AG04450 (cell line): ENCODE results near the gene MITF. TPM values are rescaled to one million over a fixed set of nuclear protein-coding genes. Genes with fewer than 3 reads are reported as not detected.

Experiments
- CTCF ChIA-PET: fragments of 300-600, 350-600 bp; formaldehyde crosslinking; extraction: SDS; loops from one replicate; lab custom pipeline; 2022; ENCODE audit warnings: antibody characterized with exemption, inconsistent platforms; lab: Charles Lee
- POLR2A ChIA-PET: fragments of 350-600 bp; formaldehyde crosslinking; extraction: SDS; loops from one replicate; lab custom pipeline; 2021; ENCODE audit warnings: antibody characterized with exemption, inconsistent platforms; lab: Yijun Ruan, JAX
- DNase-seq: peaks from one replicate; pipeline ENCODE4 v3.0.0-alpha.2; 2011; ENCODE audit warnings: low read depth, low spot score
- H3K27ac ChIP-seq: one replicate; pipeline ENCODE4 v1.5.1; 2012; ENCODE audit warnings: low read depth, low read length, control low read depth
- H3K27me3 ChIP-seq: one replicate; pipeline ENCODE4 v1.6.0; 2012; ENCODE audit warnings: low read length; ENCODE audit not compliant: control insufficient read depth, insufficient read depth
- H3K4me3 ChIP-seq: 2 replicates; pipeline ENCODE4 v1.5.1; 2011; ENCODE audit warnings: mild to moderate bottlenecking, low read depth, low read length, control low read depth
- H3K9me3 ChIP-seq: 2 replicates; pipeline ENCODE4 v1.5.1; 2012; ENCODE audit warnings: low read length; ENCODE audit not compliant: control insufficient read depth, insufficient read depth
- polyA plus RNA-seq: library from polyadenylated mRNA; depleted of rRNA; stranded (reverse); fragments of >200 nt; gene quantifications from 2 replicates; pipeline ENCODE4 v1.2.3, GENCODE V29; 2011
- TF ChIP-seq, protein P1 (sequence below): IDR thresholded peaks from 2 replicates; pipeline ENCODE4 v1.5.1; 2011; ENCODE audit warnings: low read depth, low read length, control low read depth, inconsistent platforms

MITF gene
- polyA plus RNA-seq, 1 experiment = 32.2 TPM

DNA sequence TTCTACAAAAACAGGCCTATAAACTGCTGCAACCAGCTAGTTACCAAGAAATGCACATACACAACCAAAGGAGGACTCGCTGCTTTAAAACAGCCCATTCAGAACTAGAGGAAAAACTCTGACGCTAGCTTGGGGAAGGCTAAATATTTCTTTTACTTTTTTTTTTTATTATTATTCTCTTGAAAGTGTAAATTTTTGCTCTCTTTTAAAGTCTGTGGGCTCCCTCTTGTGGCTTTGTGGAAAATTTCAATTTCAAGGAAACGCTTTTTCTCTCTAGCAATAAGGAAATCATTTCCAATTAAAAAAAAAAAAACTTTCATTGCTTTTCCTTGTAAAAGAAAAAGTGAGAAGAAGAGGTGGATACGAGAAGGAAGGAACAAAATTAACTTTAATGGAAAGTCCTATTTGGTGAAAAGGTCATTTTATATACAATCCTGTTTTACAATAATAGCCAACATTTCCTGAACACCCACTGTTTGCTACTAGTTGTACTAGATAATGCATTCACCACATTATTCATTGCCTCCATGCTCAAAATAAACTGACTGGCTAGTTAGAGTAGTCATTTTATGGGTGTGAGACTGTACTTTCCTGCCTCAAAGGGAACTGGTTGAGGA is 209.1 kb downstream of the MITF start:
- TF ChIP-seq, protein P1, sequence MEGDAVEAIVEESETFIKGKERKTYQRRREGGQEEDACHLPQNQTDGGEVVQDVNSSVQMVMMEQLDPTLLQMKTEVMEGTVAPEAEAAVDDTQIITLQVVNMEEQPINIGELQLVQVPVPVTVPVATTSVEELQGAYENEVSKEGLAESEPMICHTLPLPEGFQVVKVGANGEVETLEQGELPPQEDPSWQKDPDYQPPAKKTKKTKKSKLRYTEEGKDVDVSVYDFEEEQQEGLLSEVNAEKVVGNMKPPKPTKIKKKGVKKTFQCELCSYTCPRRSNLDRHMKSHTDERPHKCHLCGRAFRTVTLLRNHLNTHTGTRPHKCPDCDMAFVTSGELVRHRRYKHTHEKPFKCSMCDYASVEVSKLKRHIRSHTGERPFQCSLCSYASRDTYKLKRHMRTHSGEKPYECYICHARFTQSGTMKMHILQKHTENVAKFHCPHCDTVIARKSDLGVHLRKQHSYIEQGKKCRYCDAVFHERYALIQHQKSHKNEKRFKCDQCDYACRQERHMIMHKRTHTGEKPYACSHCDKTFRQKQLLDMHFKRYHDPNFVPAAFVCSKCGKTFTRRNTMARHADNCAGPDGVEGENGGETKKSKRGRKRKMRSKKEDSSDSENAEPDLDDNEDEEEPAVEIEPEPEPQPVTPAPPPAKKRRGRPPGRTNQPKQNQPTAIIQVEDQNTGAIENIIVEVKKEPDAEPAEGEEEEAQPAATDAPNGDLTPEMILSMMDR = peak; percentile 63

DNA sequence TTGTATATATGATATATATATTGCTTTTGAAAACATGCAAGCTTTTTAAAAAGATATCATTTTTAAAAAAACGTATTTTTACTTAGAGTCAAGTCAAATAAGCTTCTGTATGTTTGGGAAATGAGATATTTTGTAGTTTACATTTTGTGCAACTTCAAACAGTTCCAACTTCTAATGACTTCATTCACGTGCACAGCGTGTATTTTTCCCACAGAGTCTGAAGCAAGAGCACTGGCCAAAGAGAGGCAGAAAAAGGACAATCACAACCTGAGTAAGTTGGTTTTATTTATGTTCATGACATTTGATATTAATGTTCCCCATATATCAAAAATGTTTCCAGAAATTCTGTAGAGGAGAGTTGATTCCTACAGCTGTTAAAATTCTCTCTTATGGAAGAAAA is 212.4 kb downstream of the MITF start:
- TF ChIP-seq, protein P1 = no peak
- no peaks in the 10 kb centered on the region for H3K9me3 ChIP-seq
- DNase-seq = no peak
- POLR2A ChIA-PET = interaction anchor here (0.6 kb wide), 1 partner anchor 33 kb away, joined by 4 read pairs; no protein-coding TSS in a partner anchor
- CTCF ChIA-PET = interaction anchor here (0.6 to 1.4 kb wide), 9 partner anchors 25 to 1076 kb away, joined by 3 to 7 read pairs (median 3); no protein-coding TSS in a partner anchor
- no peak overlapping the region for H3K4me3 ChIP-seq
- H3K27me3 ChIP-seq = no peaks in the 10 kb centered on the region
- no peak overlapping the region for H3K27ac ChIP-seq

More for the DNA sequence above, 209.1 kb downstream of the MITF start:
- ChIA-PET CTCF (interaction anchor here (0.6 to 4.9 kb wide), 17 partner anchors 17 to 916 kb away, joined by 3 to 43 read pairs (median 4); partner anchors contain the start of gene MITF), POLR2A (interaction anchor here (0.9 kb wide), 1 partner anchor 257 kb away, joined by 7 read pairs; no protein-coding TSS in a partner anchor)
- Histone ChIP-seq H3K9me3 (no peaks in the 10 kb centered on the region), H3K27me3 (no peaks in the 10 kb centered on the region), H3K27ac (no peak overlapping the region), H3K4me3 (no peak overlapping the region)
- peak; percentile 38 for DNase-seq

GRCh38 chr3:69959581-69959980 is 220.3 kb downstream of the MITF start:
- TF ChIP-seq, protein P1 = no peak
- no peak for DNase-seq
- no peak overlapping the region for H3K4me3 ChIP-seq
- CTCF ChIA-PET = no interaction called here
- H3K9me3 ChIP-seq = no peaks in the 10 kb centered on the region
- no peaks in the 10 kb centered on the region for H3K27me3 ChIP-seq
- POLR2A ChIA-PET = no interaction called here
- H3K27ac ChIP-seq = no peak overlapping the region

DNA sequence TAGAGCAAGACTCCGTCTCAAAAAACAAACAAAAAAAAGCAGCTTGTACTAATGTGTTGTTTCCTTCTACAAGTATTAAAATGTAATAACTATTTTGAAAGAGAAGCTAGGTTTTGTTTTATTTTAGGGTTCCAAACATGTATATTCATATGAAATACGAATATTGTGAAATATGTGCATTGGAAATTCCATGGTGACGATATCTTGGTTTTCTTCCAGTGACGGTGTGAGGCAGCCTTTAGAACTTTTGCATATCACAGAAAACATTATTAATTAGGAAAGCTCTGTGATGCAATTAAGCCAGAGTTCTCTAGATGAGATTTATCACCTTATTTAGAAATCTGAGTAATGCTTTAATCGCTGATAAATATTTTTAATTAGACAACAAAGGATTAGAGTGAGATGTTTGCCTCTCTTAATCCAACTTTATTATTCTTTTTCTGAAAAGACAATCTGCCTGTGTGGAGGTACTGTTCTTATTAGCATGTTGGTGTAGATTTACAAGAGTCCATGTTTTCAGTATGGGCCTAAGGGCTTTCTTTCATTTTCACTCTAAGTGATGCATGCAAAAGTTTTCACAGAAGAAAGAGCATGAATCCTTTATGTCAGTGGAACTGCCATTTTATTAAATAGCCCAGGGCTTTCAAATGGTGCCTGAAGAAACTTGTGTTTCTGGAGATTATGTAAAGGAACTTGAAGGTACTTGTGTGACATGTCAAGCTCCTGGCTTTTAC is 222.6 kb downstream of the MITF start:
- Histone ChIP-seq H3K4me3 (no peak overlapping the region), H3K9me3 (no peaks in the 10 kb centered on the region), H3K27me3 (no peaks in the 10 kb centered on the region), H3K27ac (no peak overlapping the region)
- no peak for DNase-seq
- CTCF ChIA-PET = no interaction called here
- TF ChIP-seq, protein P1 = no peak
- POLR2A ChIA-PET = no interaction called here

GRCh38 chr3:69963643-69964042 is 224.4 kb downstream of the MITF start:
- H3K27me3 ChIP-seq = no peaks in the 10 kb centered on the region
- POLR2A ChIA-PET = no interaction called here
- no peak overlapping the region for H3K4me3 ChIP-seq
- no peaks in the 10 kb centered on the region for H3K9me3 ChIP-seq
- TF ChIP-seq, protein P1 = no peak
- CTCF ChIA-PET = interaction anchor here (0.6 kb wide), 2 partner anchors 13 to 557 kb away, joined by 4 to 8 read pairs; no protein-coding TSS in a partner anchor
- no peak for DNase-seq
- no peak overlapping the region for H3K27ac ChIP-seq
